Inflammatory macrophage treated with lipopolysaccharide for 4 hours (primary cell): ENCODE results near the gene PRKAG2.
"Not testable (repeated sequence)": the region's sequence is repeated elsewhere in the genome, so short reads cannot be mapped to it uniquely, and the experiment has no call there.

Experiments used
- DNase-seq: peaks from one replicate; pipeline ENCODE4 v3.0.0-alpha.2; 2020

PRKAG2 gene

GRCh38 chr7:151883857-151884256 lies 6.9 kb upstream of the PRKAG2 start:
- DNase-seq, result no peak

- no peak for DNase-seq
Observed at GRCh38 chr7:151882734-151883133, 5.8 kb upstream of the PRKAG2 start.

GRCh38 chr7:151880688-151881087 lies 3.8 kb upstream of the PRKAG2 start:
- no peak for DNase-seq

- no peak for DNase-seq
Observed at GRCh38 chr7:151877911-151878835, 1.3 kb upstream of the PRKAG2 start.

- peak; percentile 77 for DNase-seq
Observed at GRCh38 chr7:151875942-151876898, 695 bp downstream of the PRKAG2 start.

- not testable (repeated sequence) for DNase-seq
Observed at GRCh38 chr7:151874479-151874878, 2.4 kb downstream of the PRKAG2 start.

- DNase-seq, result no peak
Observed at GRCh38 chr7:151873402-151873965, 3.4 kb downstream of the PRKAG2 start.

- no peak for DNase-seq
Observed at GRCh38 chr7:151872531-151873401, 4.1 kb downstream of the PRKAG2 start.

- peak; percentile 54 for DNase-seq
Observed at GRCh38 chr7:151871904-151872303, 5.0 kb downstream of the PRKAG2 start.

GRCh38 chr7:151871189-151871735 lies 5.7 kb downstream of the PRKAG2 start:
- no peak for DNase-seq

GRCh38 chr7:151869968-151870918 lies 6.7 kb downstream of the PRKAG2 start:
- no peak for DNase-seq

GRCh38 chr7:151869455-151869854 lies 7.5 kb downstream of the PRKAG2 start:
- DNase-seq, result peak; percentile 55

- DNase-seq, result no peak
Observed at GRCh38 chr7:151869109-151869428, 7.8 kb downstream of the PRKAG2 start.

- no peak for DNase-seq
Observed at GRCh38 chr7:151868396-151869108, 8.4 kb downstream of the PRKAG2 start.

- no peak for DNase-seq
Observed at GRCh38 chr7:151867912-151868311, 9.0 kb downstream of the PRKAG2 start.

GRCh38 chr7:151866761-151867655 lies 9.9 kb downstream of the PRKAG2 start:
- peak; percentile 52 for DNase-seq

- no peak for DNase-seq
Observed at GRCh38 chr7:151866028-151866427, 10.9 kb downstream of the PRKAG2 start.

- no peak for DNase-seq
Observed at GRCh38 chr7:151865070-151865670, 11.7 kb downstream of the PRKAG2 start.

GRCh38 chr7:151864561-151864960 lies 12.4 kb downstream of the PRKAG2 start:
- no peak for DNase-seq
